Vagina (tissue), 2 donors: ENCODE results near the gene GPBP1L1.

ENCODE experiments used
- POLR2AphosphoS5 ChIP-seq, 2 donors: sonication (generic); formaldehyde crosslinking; IDR thresholded peaks; one replicate each; pipeline ENCODE4 v1.9.0; 2017; ENCODE audit warnings: antibody characterized with exemption in 2 of 2, mild to moderate bottlenecking in 2 of 2, low read depth in 1 of 2; ENCODE audit not compliant: insufficient read depth in 1 of 2
- TF ChIP-seq, protein P1 (sequence below), 3 experiments: fragments of 450-650 bp in 2 of 3; fragments of 200-600 bp in 1 of 3; sonication (generic) in 1 of 3; IDR thresholded peaks; one replicate each; pipeline ENCODE4 v1.5.1; 2017 to 2019; ENCODE audit warnings: antibody characterized with exemption in 3 of 3, mild to moderate bottlenecking in 2 of 3, moderate library complexity in 2 of 3

DNA sequence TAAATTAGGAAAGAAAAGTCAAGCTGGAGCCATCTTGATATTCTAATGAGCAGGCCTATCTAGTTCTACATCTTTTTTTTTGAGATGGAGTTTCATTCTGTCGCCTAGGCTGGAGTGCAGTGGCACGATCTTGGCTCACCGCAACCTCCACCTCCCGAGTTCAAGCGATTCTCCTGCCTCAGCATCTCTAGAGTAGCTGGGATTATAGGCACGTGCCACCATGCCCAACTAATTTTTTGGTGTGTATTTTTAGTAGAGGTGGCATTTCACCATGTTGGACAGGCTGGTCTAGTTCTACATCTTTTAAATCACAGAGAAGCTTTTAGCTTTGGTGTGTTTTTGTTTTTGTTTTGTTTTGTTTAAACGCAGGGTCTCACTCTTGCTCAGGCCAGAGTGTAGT, 8.5 kb upstream of the GPBP1L1 start:
- TF ChIP-seq, protein P1, sequence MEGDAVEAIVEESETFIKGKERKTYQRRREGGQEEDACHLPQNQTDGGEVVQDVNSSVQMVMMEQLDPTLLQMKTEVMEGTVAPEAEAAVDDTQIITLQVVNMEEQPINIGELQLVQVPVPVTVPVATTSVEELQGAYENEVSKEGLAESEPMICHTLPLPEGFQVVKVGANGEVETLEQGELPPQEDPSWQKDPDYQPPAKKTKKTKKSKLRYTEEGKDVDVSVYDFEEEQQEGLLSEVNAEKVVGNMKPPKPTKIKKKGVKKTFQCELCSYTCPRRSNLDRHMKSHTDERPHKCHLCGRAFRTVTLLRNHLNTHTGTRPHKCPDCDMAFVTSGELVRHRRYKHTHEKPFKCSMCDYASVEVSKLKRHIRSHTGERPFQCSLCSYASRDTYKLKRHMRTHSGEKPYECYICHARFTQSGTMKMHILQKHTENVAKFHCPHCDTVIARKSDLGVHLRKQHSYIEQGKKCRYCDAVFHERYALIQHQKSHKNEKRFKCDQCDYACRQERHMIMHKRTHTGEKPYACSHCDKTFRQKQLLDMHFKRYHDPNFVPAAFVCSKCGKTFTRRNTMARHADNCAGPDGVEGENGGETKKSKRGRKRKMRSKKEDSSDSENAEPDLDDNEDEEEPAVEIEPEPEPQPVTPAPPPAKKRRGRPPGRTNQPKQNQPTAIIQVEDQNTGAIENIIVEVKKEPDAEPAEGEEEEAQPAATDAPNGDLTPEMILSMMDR (IDR thresholded peaks at IDR 0.05): no peak
- no peak for TF ChIP-seq POLR2AphosphoS5 (IDR thresholded peaks at IDR 0.05; ENCODE audit: insufficient read depth in 1 of 2, low read depth in 1 of 2)
